Gastroesophageal sphincter (tissue), 3 donors: Measurements from ENCODE around the gene PHF5A.

ENCODE experiments used
- POLR2A ChIP-seq, 2 donors: fragments of 450-650 bp; IDR thresholded peaks; one replicate each; pipeline ENCODE4 v1.6.1; 2017; ENCODE audit warnings: antibody characterized with exemption in 2 of 2, mild to moderate bottlenecking in 2 of 2, moderate library complexity in 1 of 2
- POLR2AphosphoS5 ChIP-seq: sonication (generic); formaldehyde crosslinking; IDR thresholded peaks from one replicate; pipeline ENCODE4 v1.6.1; 2017; ENCODE audit warnings: antibody characterized with exemption
- TF ChIP-seq, protein P1 (sequence below), 4 experiments: fragments of 200-600 bp in 2 of 4; fragments of 450-650 bp in 2 of 4; sonication (generic) in 1 of 4; IDR thresholded peaks; one replicate each; pipeline ENCODE4 v1.5.1; 2017 to 2019; ENCODE audit warnings: antibody characterized with exemption in 4 of 4, mild to moderate bottlenecking in 2 of 4, moderate library complexity in 2 of 4

DNA sequence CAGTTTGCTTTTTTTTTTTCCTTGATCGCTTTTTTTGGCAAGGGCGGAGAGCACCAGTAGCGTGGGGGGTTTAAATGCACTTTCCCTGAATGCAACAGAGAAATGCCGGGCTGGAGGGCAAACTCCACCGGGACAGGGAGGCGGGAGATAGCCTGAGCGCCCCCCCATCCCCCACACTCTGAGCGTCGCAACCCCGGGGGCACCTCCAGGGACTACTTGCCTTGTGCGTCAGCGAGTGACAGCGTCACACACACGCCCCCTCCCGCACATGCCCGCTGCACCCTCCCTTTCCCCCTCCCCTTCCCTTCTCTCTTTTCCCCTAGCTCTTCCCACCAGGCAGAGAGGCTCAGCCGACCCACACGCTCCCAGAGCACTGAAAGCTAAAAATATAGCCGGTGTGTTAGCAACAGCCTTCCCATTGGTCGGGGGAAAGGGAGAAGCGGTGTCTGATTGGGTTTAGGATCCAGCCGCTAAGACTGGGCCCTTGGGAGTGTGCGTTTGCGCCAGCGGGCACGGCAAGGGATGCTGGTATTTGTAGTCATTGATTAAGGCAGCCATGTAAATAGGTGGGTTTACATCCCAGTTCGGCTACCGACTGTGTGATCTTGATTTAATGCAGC is 20.2 kb downstream of the PHF5A start:
- TF ChIP-seq, protein P1, sequence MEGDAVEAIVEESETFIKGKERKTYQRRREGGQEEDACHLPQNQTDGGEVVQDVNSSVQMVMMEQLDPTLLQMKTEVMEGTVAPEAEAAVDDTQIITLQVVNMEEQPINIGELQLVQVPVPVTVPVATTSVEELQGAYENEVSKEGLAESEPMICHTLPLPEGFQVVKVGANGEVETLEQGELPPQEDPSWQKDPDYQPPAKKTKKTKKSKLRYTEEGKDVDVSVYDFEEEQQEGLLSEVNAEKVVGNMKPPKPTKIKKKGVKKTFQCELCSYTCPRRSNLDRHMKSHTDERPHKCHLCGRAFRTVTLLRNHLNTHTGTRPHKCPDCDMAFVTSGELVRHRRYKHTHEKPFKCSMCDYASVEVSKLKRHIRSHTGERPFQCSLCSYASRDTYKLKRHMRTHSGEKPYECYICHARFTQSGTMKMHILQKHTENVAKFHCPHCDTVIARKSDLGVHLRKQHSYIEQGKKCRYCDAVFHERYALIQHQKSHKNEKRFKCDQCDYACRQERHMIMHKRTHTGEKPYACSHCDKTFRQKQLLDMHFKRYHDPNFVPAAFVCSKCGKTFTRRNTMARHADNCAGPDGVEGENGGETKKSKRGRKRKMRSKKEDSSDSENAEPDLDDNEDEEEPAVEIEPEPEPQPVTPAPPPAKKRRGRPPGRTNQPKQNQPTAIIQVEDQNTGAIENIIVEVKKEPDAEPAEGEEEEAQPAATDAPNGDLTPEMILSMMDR (IDR thresholded peaks at IDR 0.05): no peak
- TF ChIP-seq POLR2A (IDR thresholded peaks at IDR 0.05) (peak; percentile 50 to 70), POLR2AphosphoS5 (peak; percentile 85)
